ENCODE results near the gene ANTKMT.

DNA sequence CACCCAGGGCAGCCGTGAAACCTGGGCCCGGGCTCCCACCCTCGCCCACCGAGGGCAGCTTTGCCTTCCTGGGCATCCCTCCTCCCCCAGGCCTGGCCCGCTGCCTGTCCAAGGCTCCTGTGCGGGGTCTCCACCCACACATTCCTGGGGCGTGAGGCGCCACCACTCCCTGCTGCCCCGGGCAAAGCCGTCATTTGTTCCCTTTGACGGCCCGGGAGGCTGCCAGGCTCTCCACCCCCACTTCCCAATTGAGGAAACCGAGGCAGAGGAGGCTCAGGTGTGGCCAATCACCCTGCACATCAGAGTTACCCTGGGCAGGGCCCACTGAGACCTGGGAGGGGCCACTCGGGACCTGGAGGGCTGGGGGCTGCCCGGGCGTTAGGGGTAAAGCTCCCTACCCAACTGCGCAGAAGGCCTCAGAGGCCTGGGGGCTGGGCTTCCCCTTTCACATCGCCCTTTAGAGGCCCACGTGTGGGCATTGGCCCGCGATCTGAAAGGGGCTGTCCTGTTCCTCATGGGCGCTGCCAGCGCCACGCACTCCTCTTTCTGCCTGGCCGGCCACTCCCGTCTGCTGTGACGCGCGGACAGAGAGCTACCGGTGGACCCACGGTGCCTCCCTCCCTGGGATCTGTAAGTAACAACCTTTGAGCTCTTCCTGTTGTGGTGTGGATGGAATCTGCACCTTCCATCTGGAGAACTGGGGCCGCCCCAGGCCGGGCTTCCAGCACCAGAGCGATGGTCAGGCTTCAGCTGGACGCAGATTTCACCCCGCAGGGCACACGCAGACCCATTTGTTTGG, 39.8 kb downstream of the ANTKMT start, which contains the start of gene MSLN:
- TF ChIP-seq, protein P1, sequence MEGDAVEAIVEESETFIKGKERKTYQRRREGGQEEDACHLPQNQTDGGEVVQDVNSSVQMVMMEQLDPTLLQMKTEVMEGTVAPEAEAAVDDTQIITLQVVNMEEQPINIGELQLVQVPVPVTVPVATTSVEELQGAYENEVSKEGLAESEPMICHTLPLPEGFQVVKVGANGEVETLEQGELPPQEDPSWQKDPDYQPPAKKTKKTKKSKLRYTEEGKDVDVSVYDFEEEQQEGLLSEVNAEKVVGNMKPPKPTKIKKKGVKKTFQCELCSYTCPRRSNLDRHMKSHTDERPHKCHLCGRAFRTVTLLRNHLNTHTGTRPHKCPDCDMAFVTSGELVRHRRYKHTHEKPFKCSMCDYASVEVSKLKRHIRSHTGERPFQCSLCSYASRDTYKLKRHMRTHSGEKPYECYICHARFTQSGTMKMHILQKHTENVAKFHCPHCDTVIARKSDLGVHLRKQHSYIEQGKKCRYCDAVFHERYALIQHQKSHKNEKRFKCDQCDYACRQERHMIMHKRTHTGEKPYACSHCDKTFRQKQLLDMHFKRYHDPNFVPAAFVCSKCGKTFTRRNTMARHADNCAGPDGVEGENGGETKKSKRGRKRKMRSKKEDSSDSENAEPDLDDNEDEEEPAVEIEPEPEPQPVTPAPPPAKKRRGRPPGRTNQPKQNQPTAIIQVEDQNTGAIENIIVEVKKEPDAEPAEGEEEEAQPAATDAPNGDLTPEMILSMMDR (IDR thresholded peaks at IDR 0.05), result no peak
- TF ChIP-seq POLR2A (IDR thresholded peaks at IDR 0.05), result no peak

Data from breast epithelium (tissue), 3 donors.